Activated CD4-positive, alpha-beta T cell treated with anti-CD3 and anti-CD28 coated beads for 36 hours (primary cell): Measurements from ENCODE around the gene PPFIA1. TPM values are rescaled to one million over a fixed set of nuclear protein-coding genes. Genes with fewer than 3 reads are reported as not detected.

Experiments used
- ATAC-seq: fragments of 200-7000 bp; cut with Tn5 transposase; one replicate; pipeline ENCODE4 v1.10.0; 2021; ENCODE audit warnings: mild to moderate bottlenecking, moderate library complexity
- CTCF ChIA-PET: fragments of 350-600 bp; sonication (Branson Sonifier 250); formaldehyde crosslinking; loops from one replicate; lab custom pipeline; 2021; ENCODE audit warnings: antibody characterized with exemption; lab: Charles Lee
- POLR2A ChIA-PET: fragments of 350-600 bp; sonication (Branson Sonifier 250); formaldehyde crosslinking; loops from one replicate; lab custom pipeline; 2021; ENCODE audit warnings: antibody characterized with exemption, inconsistent platforms; lab: Charles Lee
- DNase-seq: peaks from one replicate; pipeline ENCODE4 v3.0.0-alpha.2; 2020
- H3K27ac Mint-ChIP-seq: one replicate; pipeline ENCODE4 v1.8.0; 2021; ENCODE audit warnings: mixed read lengths
- H3K27me3 Mint-ChIP-seq: one replicate; pipeline ENCODE4 v1.8.0; 2021; ENCODE audit warnings: mixed read lengths
- H3K36me3 Mint-ChIP-seq: one replicate; pipeline ENCODE4 v1.8.0; 2021; ENCODE audit warnings: low read depth, mixed read lengths
- H3K4me1 Mint-ChIP-seq: one replicate; pipeline ENCODE4 v1.8.0; 2021; ENCODE audit warnings: mixed read lengths
- H3K4me3 Mint-ChIP-seq: one replicate; pipeline ENCODE4 v1.8.0; 2021; ENCODE audit warnings: mild to moderate bottlenecking, moderate library complexity, mixed read lengths
- H3K9me3 Mint-ChIP-seq: one replicate; pipeline ENCODE4 v1.8.0; 2021; ENCODE audit warnings: low read depth, mixed read lengths
- intact Hi-C, 2 experiments: fragments of 100-400 bp; cut with DNase I in 1 of 2; cut with micrococcal nuclease in 1 of 2; formaldehyde crosslinking; loops; one replicate each; pipeline versions ENCODE4 v1.14.2 to v1.15.1; 2022 to 2024; cut with DNase I, micrococcal nuclease
- total RNA-seq, 2 experiments: library from RNA; stranded (reverse); gene quantifications; one replicate each; pipeline ENCODE4 v1.2.3, GENCODE V29; 2021

The PPFIA1 gene
- total RNA-seq, 2 experiments from 2014 or later = 26.5 to 40.5 TPM

GRCh38 chr11:70298243-70298915 is 27.9 kb downstream of the PPFIA1 start:
- H3K4me1 Mint-ChIP-seq = peaks cover 14% of the 10 kb centered on the region
- DNase-seq (no peak), ATAC-seq (no peak)
- H3K36me3 Mint-ChIP-seq = peaks cover 25% of the 10 kb centered on the region
- H3K27ac Mint-ChIP-seq = no peak overlapping the region
- intact Hi-C loops = no loop called here
- ChIA-PET POLR2A (no interaction called here), CTCF (interaction anchor here (0.7 kb wide), 1 partner anchor 113 kb away, joined by 3 read pairs; no protein-coding TSS in a partner anchor)
- no peaks in the 10 kb centered on the region for H3K9me3 Mint-ChIP-seq
- H3K4me3 Mint-ChIP-seq = no peak overlapping the region
- no peaks in the 10 kb centered on the region for H3K27me3 Mint-ChIP-seq

GRCh38 chr11:70299636-70300035 is 29.1 kb downstream of the PPFIA1 start:
- peaks cover 14% of the 10 kb centered on the region for H3K4me1 Mint-ChIP-seq
- CTCF ChIA-PET = no interaction called here
- POLR2A ChIA-PET = no interaction called here
- H3K4me3 Mint-ChIP-seq = no peak overlapping the region
- DNase-seq = no peak
- H3K27ac Mint-ChIP-seq = no peak overlapping the region
- intact Hi-C loops = no loop called here
- no peak for ATAC-seq
- no peaks in the 10 kb centered on the region for H3K9me3 Mint-ChIP-seq
- H3K36me3 Mint-ChIP-seq = peaks cover 18% of the 10 kb centered on the region
- H3K27me3 Mint-ChIP-seq = no peaks in the 10 kb centered on the region

GRCh38 chr11:70301191-70301590 is 30.7 kb downstream of the PPFIA1 start:
- H3K27me3 Mint-ChIP-seq = no peaks in the 10 kb centered on the region
- peaks cover 14% of the 10 kb centered on the region for H3K4me1 Mint-ChIP-seq

GRCh38 chr11:70301721-70302418 is 31.4 kb downstream of the PPFIA1 start:
- Mint-ChIP-seq H3K27ac (no peak overlapping the region), H3K4me1 (peaks cover 12% of the 10 kb centered on the region), H3K4me3 (no peak overlapping the region), H3K27me3 (no peaks in the 10 kb centered on the region), H3K36me3 (peaks cover 21% of the 10 kb centered on the region), H3K9me3 (no peaks in the 10 kb centered on the region)
- ChIA-PET CTCF (no interaction called here), POLR2A (no interaction called here)
- ATAC-seq = no peak
- DNase-seq = no peak
- intact Hi-C loops = no loop called here

More at GRCh38 chr11:70301191-70301590, 30.7 kb downstream of the PPFIA1 start:
- intact Hi-C loops = no loop called here
- CTCF ChIA-PET = no interaction called here
- Mint-ChIP-seq H3K36me3 (peaks cover 20% of the 10 kb centered on the region), H3K4me3 (no peak overlapping the region), H3K27ac (no peak overlapping the region), H3K9me3 (no peaks in the 10 kb centered on the region)
- POLR2A ChIA-PET = no interaction called here
- ATAC-seq (no peak), DNase-seq (no peak)

- POLR2A ChIA-PET = no interaction called here
- no peak overlapping the region for H3K27ac Mint-ChIP-seq
- intact Hi-C loops = no loop called here
- H3K4me3 Mint-ChIP-seq = no peak overlapping the region
- H3K4me1 Mint-ChIP-seq = peaks cover 11% of the 10 kb centered on the region
- ATAC-seq = no peak
- no peaks in the 10 kb centered on the region for H3K9me3 Mint-ChIP-seq
- H3K27me3 Mint-ChIP-seq = no peaks in the 10 kb centered on the region
- CTCF ChIA-PET = no interaction called here
- DNase-seq = no peak
- peaks cover 17% of the 10 kb centered on the region for H3K36me3 Mint-ChIP-seq
Observed at GRCh38 chr11:70302419-70302752, 31.9 kb downstream of the PPFIA1 start.

GRCh38 chr11:70303070-70303469 is 32.6 kb downstream of the PPFIA1 start:
- H3K9me3 Mint-ChIP-seq = no peaks in the 10 kb centered on the region
- ATAC-seq (no peak), DNase-seq (no peak)
- no peak overlapping the region for H3K4me3 Mint-ChIP-seq
- ChIA-PET CTCF (interaction anchor here (0.6 kb wide), 1 partner anchor 49 kb away, joined by 4 read pairs; no protein-coding TSS in a partner anchor), POLR2A (no interaction called here)
- H3K36me3 Mint-ChIP-seq = peaks cover 21% of the 10 kb centered on the region
- intact Hi-C loops = no loop called here
- no peaks in the 10 kb centered on the region for H3K27me3 Mint-ChIP-seq
- no peak overlapping the region for H3K27ac Mint-ChIP-seq
- peaks cover 5% of the 10 kb centered on the region for H3K4me1 Mint-ChIP-seq

GRCh38 chr11:70304208-70304603 is 33.7 kb downstream of the PPFIA1 start:
- CTCF ChIA-PET = no interaction called here

GRCh38 chr11:70305501-70305900 is 35.0 kb downstream of the PPFIA1 start:
- ChIA-PET POLR2A (no interaction called here), CTCF (no interaction called here)
- no peaks in the 10 kb centered on the region for H3K9me3 Mint-ChIP-seq
- no peak for ATAC-seq
- intact Hi-C loops = no loop called here
- H3K4me3 Mint-ChIP-seq = no peak overlapping the region
- peaks cover 3% of the 10 kb centered on the region for H3K4me1 Mint-ChIP-seq
- no peak overlapping the region for H3K27ac Mint-ChIP-seq
- no peak for DNase-seq
- peaks cover 15% of the 10 kb centered on the region for H3K36me3 Mint-ChIP-seq
- H3K27me3 Mint-ChIP-seq = no peaks in the 10 kb centered on the region

More at GRCh38 chr11:70304208-70304603, 33.7 kb downstream of the PPFIA1 start:
- H3K27me3 Mint-ChIP-seq = no peaks in the 10 kb centered on the region
- intact Hi-C loops = no loop called here
- peaks cover 3% of the 10 kb centered on the region for H3K4me1 Mint-ChIP-seq
- H3K36me3 Mint-ChIP-seq = peaks cover 17% of the 10 kb centered on the region
- POLR2A ChIA-PET = no interaction called here
- DNase-seq = no peak
- H3K27ac Mint-ChIP-seq = no peak overlapping the region
- no peaks in the 10 kb centered on the region for H3K9me3 Mint-ChIP-seq
- no peak overlapping the region for H3K4me3 Mint-ChIP-seq
- no peak for ATAC-seq

GRCh38 chr11:70306586-70307033 is 36.1 kb downstream of the PPFIA1 start:
- Mint-ChIP-seq H3K9me3 (no peaks in the 10 kb centered on the region), H3K27me3 (no peaks in the 10 kb centered on the region), H3K4me3 (no peak overlapping the region), H3K36me3 (peaks cover 15% of the 10 kb centered on the region), H3K4me1 (peaks cover 3% of the 10 kb centered on the region), H3K27ac (no peak overlapping the region)
- POLR2A ChIA-PET = no interaction called here
- intact Hi-C loops = no loop called here
- ATAC-seq (no peak), DNase-seq (no peak)
- CTCF ChIA-PET = no interaction called here

- Mint-ChIP-seq H3K9me3 (no peaks in the 10 kb centered on the region), H3K27ac (no peak overlapping the region), H3K4me1 (peaks cover 3% of the 10 kb centered on the region), H3K4me3 (no peak overlapping the region), H3K27me3 (no peaks in the 10 kb centered on the region), H3K36me3 (peaks cover 15% of the 10 kb centered on the region)
- DNase-seq (no peak), ATAC-seq (no peak)
- ChIA-PET CTCF (no interaction called here), POLR2A (no interaction called here)
- intact Hi-C loops = no loop called here
Observed at GRCh38 chr11:70307176-70307575, 36.7 kb downstream of the PPFIA1 start.

GRCh38 chr11:70311616-70312015 is 41.1 kb downstream of the PPFIA1 start:
- no peak for ATAC-seq
- no peaks in the 10 kb centered on the region for H3K27me3 Mint-ChIP-seq
- DNase-seq = no peak
- H3K4me3 Mint-ChIP-seq = no peak overlapping the region
- no peaks in the 10 kb centered on the region for H3K9me3 Mint-ChIP-seq
- H3K36me3 Mint-ChIP-seq = peaks cover 13% of the 10 kb centered on the region
- H3K4me1 Mint-ChIP-seq = peaks cover 23% of the 10 kb centered on the region
- CTCF ChIA-PET = interaction anchor here (1.0 kb wide), 1 partner anchor 423 kb away, joined by 3 read pairs; no protein-coding TSS in a partner anchor
- no peak overlapping the region for H3K27ac Mint-ChIP-seq
- intact Hi-C loops = no loop called here
- POLR2A ChIA-PET = no interaction called here
